ENCODE results near the gene SCGN.

Gene SCGN

GRCh38 chr6:25706314-25707014 lies 54.4 kb downstream of the SCGN start:
- no peak for DNase-seq (ENCODE audit: extremely low read depth, low read depth)
- no peak for TF ChIP-seq CTCF (IDR thresholded peaks at IDR 0.05; ENCODE audit: low read depth, low read length, missing control alignments)
- H3K4me3 ChIP-seq (replicated peaks; ENCODE audit: low read depth, low read length): no peak overlapping the region

DNA sequence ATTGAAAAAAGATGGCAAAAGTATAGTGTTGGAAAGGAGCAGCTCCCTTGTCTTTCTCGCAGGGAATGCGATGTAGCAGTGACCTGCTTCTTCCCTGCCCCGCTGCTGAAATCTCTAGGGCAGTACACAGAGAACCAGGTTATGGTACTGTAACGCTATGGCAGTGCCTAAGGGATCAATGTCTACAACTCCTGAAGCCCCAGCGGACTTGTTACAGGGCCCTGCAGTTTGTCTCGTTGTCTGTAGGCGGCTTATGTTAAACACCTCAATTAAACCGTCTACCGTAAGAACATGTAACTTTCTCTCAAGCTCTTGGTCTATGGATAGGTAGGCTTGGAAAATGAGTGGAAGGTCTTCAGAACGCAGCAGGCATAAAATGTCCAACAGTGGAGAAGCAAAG lies 57.7 kb downstream of the SCGN start:
- no peak overlapping the region for H3K4me3 ChIP-seq (replicated peaks; ENCODE audit: low read depth, low read length)
- DNase-seq (ENCODE audit: extremely low read depth, low read depth): no peak
- TF ChIP-seq CTCF (IDR thresholded peaks at IDR 0.05; ENCODE audit: low read depth, low read length, missing control alignments): no peak

- no peak overlapping the region for H3K4me3 ChIP-seq (replicated peaks; ENCODE audit: low read depth, low read length)
- DNase-seq (ENCODE audit: extremely low read depth, low read depth): no peak
- no peak for TF ChIP-seq CTCF (IDR thresholded peaks at IDR 0.05; ENCODE audit: low read depth, low read length, missing control alignments)
Measured at GRCh38 chr6:25710287-25710686, 58.3 kb downstream of the SCGN start.

- no peak for DNase-seq (ENCODE audit: extremely low read depth, low read depth)
- no peak for TF ChIP-seq CTCF (IDR thresholded peaks at IDR 0.05; ENCODE audit: low read depth, low read length, missing control alignments)
- no peak overlapping the region for H3K4me3 ChIP-seq (replicated peaks; ENCODE audit: low read depth, low read length)
Measured at GRCh38 chr6:25713824-25714223, 61.8 kb downstream of the SCGN start.

DNA sequence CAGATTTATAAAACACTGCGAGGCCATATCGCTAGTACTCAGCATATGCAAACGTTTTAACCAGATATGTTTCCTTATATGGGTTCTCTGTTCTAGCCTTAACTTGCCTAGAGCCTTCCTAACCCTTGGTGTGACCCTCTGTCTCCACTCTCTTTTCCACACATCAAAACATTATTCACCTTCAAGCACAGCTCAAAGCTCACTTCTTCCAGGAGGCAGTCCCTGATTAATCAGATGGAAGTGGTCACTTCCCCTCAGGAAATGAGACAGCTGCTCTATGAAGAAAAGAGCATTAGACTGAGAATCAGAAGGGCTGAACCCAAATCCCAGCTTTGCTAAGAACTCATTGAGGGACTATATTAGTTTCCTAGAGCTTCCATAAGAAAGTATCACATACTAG lies 62.8 kb downstream of the SCGN start:
- no peak for TF ChIP-seq CTCF (IDR thresholded peaks at IDR 0.05; ENCODE audit: low read depth, low read length, missing control alignments)
- no peak for DNase-seq (ENCODE audit: extremely low read depth, low read depth)
- no peak overlapping the region for H3K4me3 ChIP-seq (replicated peaks; ENCODE audit: low read depth, low read length)

- TF ChIP-seq CTCF (IDR thresholded peaks at IDR 0.05; ENCODE audit: low read depth, low read length, missing control alignments): no peak
- no peak overlapping the region for H3K4me3 ChIP-seq (replicated peaks; ENCODE audit: low read depth, low read length)
- no peak for DNase-seq (ENCODE audit: extremely low read depth, low read depth)
Measured at GRCh38 chr6:25715794-25716193, 63.8 kb downstream of the SCGN start.

Data from HFF-Myc (cell line).